GM23248 (cell line): ENCODE measurements around the gene VIL1. TPM values are rescaled to one million over a fixed set of nuclear protein-coding genes. Genes with fewer than 3 reads are reported as not detected.

Experiments
- DNase-seq: peaks from one replicate; pipeline ENCODE4 v3.0.0-alpha.2; 2015
- H2AFZ ChIP-seq: fragments of 200-600 bp; sonication (generic); 2 replicates; pipeline ENCODE4 v1.6.1; 2016; ENCODE audit warnings: antibody characterized with exemption
- H3F3A ChIP-seq: fragments of 200-600 bp; sonication (generic); 2 replicates; pipeline ENCODE4 v1.6.1; 2016; ENCODE audit warnings: mild to moderate bottlenecking, antibody characterized with exemption, mixed run types; ENCODE audit not compliant: insufficient read depth
- H3K27ac ChIP-seq: fragments of 200-600 bp; sonication (generic); 2 replicates; pipeline ENCODE4 v1.5.1; 2016; ENCODE audit warnings: mild to moderate bottlenecking
- H3K27me3 ChIP-seq: fragments of 200-600 bp; sonication (generic); replicated peaks from 2 replicates; pipeline ENCODE4 v1.6.1; 2016; ENCODE audit warnings: mild to moderate bottlenecking; ENCODE audit not compliant: insufficient read depth
- H3K36me3 ChIP-seq: fragments of 200-600 bp; sonication (generic); 2 replicates; pipeline ENCODE4 v1.6.1; 2016; ENCODE audit warnings: low read depth, mild to moderate bottlenecking
- H3K4me1 ChIP-seq: fragments of 200-600 bp; sonication (generic); 2 replicates; pipeline ENCODE4 v1.6.1; 2016; ENCODE audit warnings: mild to moderate bottlenecking; ENCODE audit not compliant: insufficient read depth
- H3K4me2 ChIP-seq: fragments of 200-600 bp; sonication (generic); one replicate; pipeline ENCODE4 v1.6.1; 2016; ENCODE audit warnings: mild to moderate bottlenecking; ENCODE audit not compliant: unreplicated experiment
- H3K4me3 ChIP-seq: fragments of 200-600 bp; sonication (generic); 2 replicates; pipeline ENCODE4 v1.5.1; 2016; ENCODE audit warnings: mild to moderate bottlenecking
- H3K79me2 ChIP-seq: fragments of 200-600 bp; sonication (generic); 2 replicates; pipeline ENCODE4 v1.6.1; 2016; ENCODE audit warnings: mild to moderate bottlenecking; ENCODE audit not compliant: insufficient read depth
- H3K9ac ChIP-seq: fragments of 200-600 bp; sonication (generic); 2 replicates; pipeline ENCODE4 v1.6.1; 2016; ENCODE audit warnings: mild to moderate bottlenecking
- H3K9me2 ChIP-seq: fragments of 200-600 bp; sonication (generic); 2 replicates; pipeline ENCODE4 v1.6.1; 2016; ENCODE audit warnings: mixed run types, mild to moderate bottlenecking, moderate library complexity; ENCODE audit not compliant: insufficient read depth
- H3K9me3 ChIP-seq: fragments of 200-600 bp; sonication (generic); one replicate; pipeline ENCODE4 v1.6.1; 2017; ENCODE audit warnings: low read depth
- H4K20me1 ChIP-seq: fragments of 200-600 bp; sonication (generic); 2 replicates; pipeline ENCODE4 v1.6.0; 2016; ENCODE audit not compliant: insufficient read depth
- EZH2 ChIP-seq: fragments of 200-600 bp; sonication (generic); IDR thresholded peaks from 2 replicates; pipeline ENCODE4 v1.6.1; 2018; ENCODE audit warnings: antibody characterized with exemption, mild to moderate bottlenecking; ENCODE audit not compliant: insufficient read depth, poor library complexity, severe bottlenecking
- EZH2phosphoT487 ChIP-seq: fragments of 200-600 bp; sonication (generic); IDR thresholded peaks from 2 replicates; pipeline ENCODE4 v1.6.1; 2018; ENCODE audit warnings: antibody characterized with exemption, moderate library complexity, mild to moderate bottlenecking, low read depth; ENCODE audit not compliant: insufficient read depth
- WGBS, 2 experiments: methylation state at CpG; one replicate each; pipeline ENCODE4 v1.1.6; 2015 to 2017; ENCODE audit warnings: low lambda C conversion rate in 2 of 2, low coverage in 1 of 2; ENCODE audit errors: missing lambda C conversion rate in 2 of 2; 5-methylcytosine and 5-hydroxymethylcytosine counted together
- in situ Hi-C: fragments of 300-500 bp; cut with MboI; formaldehyde crosslinking; loops from 2 replicates; pipeline ENCODE4 v1.15.0; 2020
- polyA plus RNA-seq: library from polyadenylated mRNA; unstranded; fragments of >200 nt; fragmentation: Nextera tagmentation; extraction: Ambion mirVana; gene quantifications from 2 replicates; pipeline ENCODE4 v1.2.1, GENCODE V29; 2016
- total RNA-seq: library from RNA; depleted of rRNA; stranded (reverse); fragments of >200 nt; shearing (Covaris generic); gene quantifications from 2 replicates; pipeline ENCODE4 v1.2.3, GENCODE V29; 2014

VIL1 gene
- total and polyA plus RNA-seq, 2 experiments from 2014 or later, result not detected

DNA sequence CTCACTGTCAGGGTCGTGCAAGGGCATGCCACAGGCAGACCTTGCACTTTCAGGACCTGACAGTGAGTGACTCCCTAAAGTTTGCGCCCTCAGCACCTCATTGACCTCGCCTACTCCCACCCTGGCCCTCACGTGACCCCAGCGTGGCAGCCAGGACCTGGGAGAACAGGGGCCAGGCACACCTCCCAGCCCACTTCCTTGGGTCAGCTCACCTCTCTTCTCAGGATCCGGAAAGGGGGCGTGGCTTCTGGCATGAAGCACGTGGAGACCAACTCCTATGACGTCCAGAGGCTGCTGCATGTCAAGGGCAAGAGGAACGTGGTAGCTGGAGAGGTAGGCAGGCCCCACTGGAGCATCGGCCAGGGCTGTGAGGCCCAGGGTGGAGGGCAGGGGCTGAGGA is 8.8 kb downstream of the VIL1 start:
- Histone ChIP-seq H3K79me2 (no peaks in the 10 kb centered on the region), H3K9me2 (no peaks in the 10 kb centered on the region), H3K9ac (no peak overlapping the region), H3K36me3 (no peaks in the 10 kb centered on the region), H4K20me1 (no peaks in the 10 kb centered on the region), H3K4me1 (no peaks in the 10 kb centered on the region), H3K27ac (no peak overlapping the region), H3K4me3 (no peak overlapping the region), H3K9me3 (no peaks in the 10 kb centered on the region), H3F3A (no peaks in the 10 kb centered on the region), H2AFZ (no peak overlapping the region), H3K4me2 (no peak overlapping the region), H3K27me3 (no peaks in the 10 kb centered on the region; the same call in 1 of the 2 replicates)
- in situ Hi-C loops, result no loop called here
- 45 to 54% methylated on average over 11 of the region's 11 CpGs for WGBS, 2 experiments
- no peak for TF ChIP-seq EZH2phosphoT487
- no peak for TF ChIP-seq EZH2
- peak; percentile 12 for DNase-seq

- in situ Hi-C loops, result no loop called here
- no peak for DNase-seq
- Histone ChIP-seq H3F3A (no peaks in the 10 kb centered on the region), H3K9me2 (no peaks in the 10 kb centered on the region), H3K4me2 (no peak overlapping the region), H3K4me3 (no peak overlapping the region), H3K36me3 (no peaks in the 10 kb centered on the region), H3K27me3 (no peaks in the 10 kb centered on the region; the same call in 1 of the 2 replicates), H3K9ac (no peak overlapping the region), H3K4me1 (no peaks in the 10 kb centered on the region), H4K20me1 (no peaks in the 10 kb centered on the region), H3K9me3 (no peaks in the 10 kb centered on the region), H3K27ac (no peak overlapping the region), H3K79me2 (no peaks in the 10 kb centered on the region), H2AFZ (no peak overlapping the region)
- TF ChIP-seq EZH2phosphoT487 (no peak), EZH2 (no peak)
- WGBS, 2 experiments, result 89 to 90% methylated on average over 21 to 24 of the region's 24 CpGs
These were observed 10.1 kb downstream of the VIL1 start for GRCh38 chr2:218428846-218429558.

- Histone ChIP-seq H3K4me1 (no peaks in the 10 kb centered on the region), H3K4me2 (no peak overlapping the region), H3F3A (no peaks in the 10 kb centered on the region), H3K9me3 (no peaks in the 10 kb centered on the region), H3K27ac (no peak overlapping the region), H4K20me1 (no peaks in the 10 kb centered on the region), H2AFZ (no peak overlapping the region), H3K9me2 (no peaks in the 10 kb centered on the region), H3K9ac (no peak overlapping the region), H3K4me3 (no peak overlapping the region), H3K79me2 (no peaks in the 10 kb centered on the region), H3K36me3 (no peaks in the 10 kb centered on the region), H3K27me3 (no peaks in the 10 kb centered on the region; the same call in 1 of the 2 replicates)
- TF ChIP-seq EZH2phosphoT487 (no peak), EZH2 (no peak)
- in situ Hi-C loops, result no loop called here
- no peak for DNase-seq
- WGBS, 2 experiments, result 58 to 79% methylated on average over 6 to 9 of the region's 9 CpGs
These were observed 11.2 kb downstream of the VIL1 start for GRCh38 chr2:218429911-218430692.

- Histone ChIP-seq H3K27me3 (no peaks in the 10 kb centered on the region; the same call in 1 of the 2 replicates), H3K4me1 (no peaks in the 10 kb centered on the region), H3K4me2 (no peak overlapping the region), H3K36me3 (no peaks in the 10 kb centered on the region), H2AFZ (no peak overlapping the region), H3K79me2 (no peaks in the 10 kb centered on the region), H3F3A (no peaks in the 10 kb centered on the region), H3K27ac (no peak overlapping the region), H3K9me3 (no peaks in the 10 kb centered on the region), H3K9ac (no peak overlapping the region), H3K9me2 (no peaks in the 10 kb centered on the region), H4K20me1 (no peaks in the 10 kb centered on the region), H3K4me3 (no peak overlapping the region)
- in situ Hi-C loops, result no loop called here
- TF ChIP-seq EZH2 (no peak), EZH2phosphoT487 (no peak)
- no peak for DNase-seq
- WGBS, 2 experiments, result 65 to 68% methylated on average over 11 of the region's 11 CpGs
These were observed 11.8 kb downstream of the VIL1 start for GRCh38 chr2:218430721-218431120.
